Gastrocnemius medialis (tissue), 4 donors: ENCODE results near the gene SUSD1.

Experiments
- POLR2A ChIP-seq, 2 donors: fragments of 450-650 bp; IDR thresholded peaks; one replicate each; pipeline ENCODE4 v1.6.1; 2017; ENCODE audit warnings: antibody characterized with exemption in 2 of 2, mild to moderate bottlenecking in 2 of 2, moderate library complexity in 2 of 2
- TF ChIP-seq, protein P1 (sequence below), 5 experiments: fragments of 450-650 bp in 3 of 5; fragments of 200-600 bp in 2 of 5; sonication (generic) in 2 of 5; IDR thresholded peaks in 4 of 5; conservative IDR thresholded peaks in 1 of 5; 1 replicate in 4 of 5; 2 replicates in 1 of 5; pipeline ENCODE4 v1.5.1; 2016 to 2019; ENCODE audit warnings: antibody characterized with exemption in 5 of 5, mild to moderate bottlenecking in 3 of 5, moderate library complexity in 3 of 5

- TF ChIP-seq, protein P1, sequence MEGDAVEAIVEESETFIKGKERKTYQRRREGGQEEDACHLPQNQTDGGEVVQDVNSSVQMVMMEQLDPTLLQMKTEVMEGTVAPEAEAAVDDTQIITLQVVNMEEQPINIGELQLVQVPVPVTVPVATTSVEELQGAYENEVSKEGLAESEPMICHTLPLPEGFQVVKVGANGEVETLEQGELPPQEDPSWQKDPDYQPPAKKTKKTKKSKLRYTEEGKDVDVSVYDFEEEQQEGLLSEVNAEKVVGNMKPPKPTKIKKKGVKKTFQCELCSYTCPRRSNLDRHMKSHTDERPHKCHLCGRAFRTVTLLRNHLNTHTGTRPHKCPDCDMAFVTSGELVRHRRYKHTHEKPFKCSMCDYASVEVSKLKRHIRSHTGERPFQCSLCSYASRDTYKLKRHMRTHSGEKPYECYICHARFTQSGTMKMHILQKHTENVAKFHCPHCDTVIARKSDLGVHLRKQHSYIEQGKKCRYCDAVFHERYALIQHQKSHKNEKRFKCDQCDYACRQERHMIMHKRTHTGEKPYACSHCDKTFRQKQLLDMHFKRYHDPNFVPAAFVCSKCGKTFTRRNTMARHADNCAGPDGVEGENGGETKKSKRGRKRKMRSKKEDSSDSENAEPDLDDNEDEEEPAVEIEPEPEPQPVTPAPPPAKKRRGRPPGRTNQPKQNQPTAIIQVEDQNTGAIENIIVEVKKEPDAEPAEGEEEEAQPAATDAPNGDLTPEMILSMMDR (IDR thresholded peaks at IDR 0.05 in 4 of 5, conservative IDR thresholded peaks at IDR 0.05 in 1 of 5), result no peak
- no peak for TF ChIP-seq POLR2A (IDR thresholded peaks at IDR 0.05)
Observed at GRCh38 chr9:112069318-112070169, 105.6 kb downstream of the SUSD1 start.
